HK-2 (cell line): ENCODE measurements around the gene MYBPHL.
A peak's percentile ranks its signal among the peaks of the same experiment; 100 is the strongest.

ENCODE experiments used
- DNase-seq: peaks from one replicate; pipeline ENCODE4 v3.0.0-alpha.2; 2018; ENCODE audit not compliant: unreplicated experiment

Gene MYBPHL

DNA sequence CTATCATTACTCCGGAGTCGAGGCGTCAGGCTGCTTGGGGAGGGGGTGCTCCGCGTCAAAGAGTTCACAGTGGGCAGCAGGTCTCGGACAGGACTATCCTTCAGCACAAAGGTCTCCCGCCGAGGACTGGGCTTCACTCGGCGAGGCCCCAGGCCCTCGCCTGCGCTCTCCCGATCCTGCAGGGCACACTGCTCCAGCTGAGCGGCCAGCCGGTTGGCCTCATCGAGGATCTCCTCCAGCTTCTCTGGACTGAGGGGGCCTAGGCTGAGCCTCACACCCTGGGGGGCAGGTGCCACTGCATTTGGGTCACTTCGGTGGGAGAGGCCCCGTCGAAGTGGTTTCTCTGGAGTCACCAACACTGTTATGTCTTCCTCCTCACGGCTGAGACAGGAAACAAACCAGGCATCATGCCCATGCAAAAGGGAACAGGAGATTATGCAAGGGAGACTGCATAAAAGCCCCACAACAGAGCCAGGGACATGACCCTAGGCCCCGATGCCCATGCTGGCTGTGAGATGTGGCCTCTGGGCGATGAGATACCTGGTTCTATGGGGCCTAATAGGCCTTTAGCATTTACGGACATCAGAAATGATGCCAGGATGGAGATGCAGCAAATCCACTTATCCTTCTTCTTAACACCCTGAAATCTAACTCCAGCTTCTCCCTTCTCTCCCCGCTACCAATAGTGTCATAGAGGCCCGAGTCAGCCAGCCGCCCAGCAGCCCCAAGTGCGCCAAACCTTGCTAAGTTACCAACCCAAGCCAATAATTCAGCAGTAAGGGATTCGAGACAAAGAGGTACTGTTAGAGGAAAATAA is 24.9 kb downstream of the MYBPHL start:
- DNase-seq: no peak

DNA sequence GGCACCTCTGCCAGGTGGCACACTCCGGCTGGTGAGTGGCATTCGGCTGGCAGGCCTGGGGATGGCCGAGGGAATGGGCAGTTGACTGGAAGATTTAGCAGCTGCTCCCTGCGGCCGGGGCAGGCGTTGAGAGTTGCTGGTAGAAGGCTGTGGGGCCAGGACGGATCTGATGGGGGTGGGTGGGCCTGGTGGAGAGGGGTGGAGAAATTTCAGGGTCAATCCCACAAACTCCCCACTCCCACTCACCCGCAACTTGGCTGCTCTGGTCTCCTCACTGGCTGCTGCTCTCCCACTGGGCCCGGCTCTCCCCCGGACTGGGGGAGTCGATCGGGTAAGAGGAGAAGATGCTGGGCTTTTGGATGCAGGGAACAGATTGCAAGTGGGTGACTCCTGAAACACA is 25.9 kb downstream of the MYBPHL start:
- no peak for DNase-seq

DNA sequence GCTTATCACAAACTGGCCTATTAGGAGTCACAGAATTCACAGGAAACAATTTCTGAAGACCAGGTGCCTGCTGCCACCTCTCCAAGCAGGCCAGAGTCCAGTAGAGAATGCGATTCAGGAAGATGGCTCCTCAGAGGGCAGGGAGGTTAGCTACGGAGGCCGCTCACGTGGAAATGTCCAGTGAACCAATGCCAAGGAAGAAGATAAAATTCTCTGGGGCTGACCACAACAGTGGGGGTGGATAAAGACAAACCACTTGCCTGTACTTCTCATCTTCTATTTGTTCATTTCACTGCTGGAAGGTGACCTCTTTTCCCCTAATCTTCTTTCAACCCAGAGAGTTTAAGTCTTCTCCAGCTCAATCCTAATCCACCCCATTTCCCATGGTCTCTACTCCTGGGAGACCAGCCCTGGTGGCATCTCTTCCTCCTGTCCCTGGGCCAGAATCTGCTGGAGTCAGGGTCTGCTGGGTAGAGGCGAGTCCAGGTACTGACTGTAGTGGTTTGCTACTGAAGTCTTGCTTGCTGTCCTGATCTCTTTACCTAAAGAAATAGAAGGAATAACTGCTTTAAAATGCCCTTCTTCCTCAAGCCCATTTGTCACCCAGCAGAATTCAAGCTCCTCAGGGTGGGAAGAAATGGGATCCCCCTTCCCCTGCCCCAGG is 27.1 kb downstream of the MYBPHL start:
- DNase-seq: no peak

DNA sequence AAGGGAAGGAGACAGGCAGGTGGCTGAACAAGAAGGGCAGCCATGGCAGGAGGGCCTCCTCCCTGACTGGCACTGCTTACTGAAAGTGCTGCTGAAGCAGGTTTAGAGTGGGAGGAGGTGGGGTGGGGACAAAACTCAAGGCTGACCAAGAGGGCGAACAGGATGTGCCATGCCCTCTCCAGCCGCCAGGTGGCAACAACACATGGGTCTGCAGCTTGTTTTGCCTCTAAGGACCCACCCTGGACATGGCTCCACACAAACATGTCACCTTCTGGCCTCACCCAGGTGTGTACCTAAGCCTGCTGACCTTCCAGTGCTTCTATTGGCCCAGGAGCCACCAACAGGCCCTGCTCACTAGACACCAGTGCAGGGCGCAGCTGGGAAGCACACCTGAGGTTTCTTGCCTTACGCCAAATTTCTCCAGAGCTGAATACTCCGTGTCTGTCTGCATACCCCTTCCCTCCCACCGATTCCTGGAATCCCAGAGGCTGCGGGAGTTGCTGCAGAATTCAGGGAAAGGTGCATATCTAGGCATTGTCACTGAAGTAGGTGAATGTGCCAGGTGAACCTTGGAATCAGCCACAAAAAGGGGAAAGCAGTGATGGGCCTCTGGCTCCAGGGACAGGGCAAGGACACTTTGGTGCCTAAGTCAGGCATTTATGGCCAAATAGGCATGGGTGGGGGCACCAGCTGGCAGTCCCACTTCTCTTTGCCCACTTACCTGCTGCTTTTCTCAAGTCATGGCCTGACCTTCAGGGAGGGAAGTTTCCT is 29.2 kb downstream of the MYBPHL start:
- DNase-seq: peak; percentile 76

DNA sequence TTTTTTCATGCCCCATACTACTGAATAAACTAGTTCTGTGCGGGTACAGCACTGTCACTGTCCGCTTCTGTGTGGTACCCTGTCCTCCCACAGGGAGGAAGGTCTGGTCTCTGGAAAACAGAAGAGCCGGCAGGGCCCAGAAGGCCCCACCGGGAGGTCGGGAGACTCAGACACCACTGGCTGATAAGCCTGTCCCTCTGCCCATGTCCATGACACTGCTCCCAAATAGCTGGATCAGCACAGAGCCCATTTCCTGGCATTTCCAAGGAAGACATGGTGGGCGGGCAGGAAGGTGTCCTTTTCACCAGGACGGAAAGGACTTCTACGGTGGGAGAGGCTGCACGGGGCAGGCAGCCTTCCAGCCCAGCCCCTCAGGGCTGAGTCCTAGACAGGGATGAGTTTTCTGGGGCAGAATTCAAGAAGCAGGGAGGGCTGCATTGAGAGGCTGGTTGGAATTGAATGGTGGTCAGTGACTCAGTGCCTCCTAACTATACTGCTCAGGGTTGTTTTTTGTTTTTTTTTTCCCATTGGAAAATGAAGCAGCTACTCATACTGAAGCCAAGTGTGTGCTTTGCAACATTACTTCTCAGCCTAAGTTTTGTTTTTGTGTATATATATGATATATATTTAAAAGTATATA is 31.0 kb downstream of the MYBPHL start:
- DNase-seq: no peak

DNA sequence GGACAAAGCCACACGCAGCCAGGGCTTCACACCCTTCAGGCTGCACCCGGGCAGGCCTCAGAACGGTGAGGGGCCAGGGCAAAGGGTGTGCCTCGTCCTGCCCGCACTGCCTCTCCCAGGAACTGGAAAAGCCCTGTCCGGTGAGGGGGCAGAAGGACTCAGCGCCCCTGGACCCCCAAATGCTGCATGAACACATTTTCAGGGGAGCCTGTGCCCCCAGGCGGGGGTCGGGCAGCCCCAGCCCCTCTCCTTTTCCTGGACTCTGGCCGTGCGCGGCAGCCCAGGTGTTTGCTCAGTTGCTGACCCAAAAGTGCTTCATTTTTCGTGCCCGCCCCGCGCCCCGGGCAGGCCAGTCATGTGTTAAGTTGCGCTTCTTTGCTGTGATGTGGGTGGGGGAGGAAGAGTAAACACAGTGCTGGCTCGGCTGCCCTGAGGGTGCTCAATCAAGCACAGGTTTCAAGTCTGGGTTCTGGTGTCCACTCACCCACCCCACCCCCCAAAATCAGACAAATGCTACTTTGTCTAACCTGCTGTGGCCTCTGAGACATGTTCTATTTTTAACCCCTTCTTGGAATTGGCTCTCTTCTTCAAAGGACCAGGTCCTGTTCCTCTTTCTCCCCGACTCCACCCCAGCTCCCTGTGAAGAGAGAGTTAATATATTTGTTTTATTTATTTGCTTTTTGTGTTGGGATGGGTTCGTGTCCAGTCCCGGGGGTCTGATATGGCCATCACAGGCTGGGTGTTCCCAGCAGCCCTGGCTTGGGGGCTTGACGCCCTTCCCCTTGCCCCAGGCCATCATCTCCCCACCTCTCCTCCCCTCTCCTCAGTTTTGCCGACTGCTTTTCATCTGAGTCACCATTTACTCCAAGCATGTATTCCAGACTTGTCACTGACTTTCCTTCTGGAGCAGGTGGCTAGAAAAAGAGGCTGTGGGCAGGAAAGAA is 32.0 kb downstream of the MYBPHL start:
- DNase-seq: peak; percentile 65

DNA sequence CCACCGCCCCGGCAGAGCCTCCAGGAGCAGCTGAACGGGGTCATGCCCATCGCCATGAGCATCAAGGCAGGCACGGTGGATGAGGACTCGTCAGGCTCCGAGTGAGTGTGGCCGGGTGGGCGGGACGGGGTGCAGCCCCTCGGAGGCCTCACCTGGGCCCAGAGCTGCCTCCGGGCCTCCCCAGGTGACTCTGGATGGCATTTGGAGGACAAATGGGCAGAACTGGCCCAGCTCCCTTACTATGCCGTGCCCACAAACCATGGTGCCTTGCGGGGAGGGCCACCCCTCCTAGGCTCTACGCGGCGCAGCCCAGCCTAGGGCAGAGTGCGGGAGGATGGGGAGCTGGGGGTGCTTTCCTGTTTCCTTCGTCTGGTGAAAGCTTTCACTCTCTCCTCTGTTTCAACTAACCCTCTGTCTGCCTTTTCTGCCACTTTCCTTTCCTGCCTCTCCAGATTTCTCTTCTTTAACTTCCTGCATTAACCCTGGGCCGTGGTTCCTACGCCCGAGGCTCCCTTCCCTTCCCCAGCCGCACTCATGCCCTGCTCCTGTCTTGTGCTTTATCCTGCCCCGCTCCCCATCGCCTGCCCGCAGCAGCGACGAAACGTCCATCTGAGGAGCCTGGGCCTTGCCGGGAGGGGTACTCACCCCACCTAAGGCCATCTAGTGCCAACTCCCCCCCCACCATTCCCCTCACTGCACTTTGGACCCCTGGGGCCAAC is 33.1 kb downstream of the MYBPHL start:
- no peak for DNase-seq

DNA sequence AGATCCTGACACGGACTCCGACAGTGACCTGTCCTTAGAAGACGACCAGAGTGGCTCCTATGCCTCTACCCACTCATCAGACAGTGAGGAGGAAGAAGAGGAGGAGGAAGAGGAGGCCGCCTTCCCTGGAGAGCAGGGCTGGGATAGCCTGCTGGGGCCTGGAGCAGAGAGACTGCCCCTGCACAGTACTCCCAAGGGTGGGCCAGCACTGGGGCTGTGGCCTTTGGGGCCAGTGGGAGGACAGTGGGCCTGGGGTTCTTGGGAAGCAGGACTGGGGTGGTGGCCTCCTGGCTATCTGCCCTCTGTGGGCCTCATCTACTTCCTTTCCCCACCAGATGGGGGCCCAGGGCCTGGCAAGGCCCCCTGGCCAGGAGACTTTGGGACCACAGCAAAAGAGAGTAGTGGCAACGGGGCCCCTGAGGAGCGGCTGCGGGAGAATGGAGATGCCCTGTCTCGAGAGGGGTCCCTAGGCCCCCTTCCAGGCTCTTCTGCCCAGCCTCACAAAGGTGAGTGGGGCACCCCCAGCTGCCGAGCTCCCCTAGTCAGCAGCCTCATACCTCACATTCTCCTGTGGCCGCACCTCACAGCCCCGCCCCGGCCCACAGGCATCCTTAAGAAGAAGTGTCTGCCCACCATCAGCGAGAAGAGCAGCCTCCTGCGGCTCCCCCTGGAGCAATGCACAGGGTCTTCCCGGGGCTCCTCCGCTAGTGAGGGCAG is 33.8 kb downstream of the MYBPHL start:
- no peak for DNase-seq

DNA sequence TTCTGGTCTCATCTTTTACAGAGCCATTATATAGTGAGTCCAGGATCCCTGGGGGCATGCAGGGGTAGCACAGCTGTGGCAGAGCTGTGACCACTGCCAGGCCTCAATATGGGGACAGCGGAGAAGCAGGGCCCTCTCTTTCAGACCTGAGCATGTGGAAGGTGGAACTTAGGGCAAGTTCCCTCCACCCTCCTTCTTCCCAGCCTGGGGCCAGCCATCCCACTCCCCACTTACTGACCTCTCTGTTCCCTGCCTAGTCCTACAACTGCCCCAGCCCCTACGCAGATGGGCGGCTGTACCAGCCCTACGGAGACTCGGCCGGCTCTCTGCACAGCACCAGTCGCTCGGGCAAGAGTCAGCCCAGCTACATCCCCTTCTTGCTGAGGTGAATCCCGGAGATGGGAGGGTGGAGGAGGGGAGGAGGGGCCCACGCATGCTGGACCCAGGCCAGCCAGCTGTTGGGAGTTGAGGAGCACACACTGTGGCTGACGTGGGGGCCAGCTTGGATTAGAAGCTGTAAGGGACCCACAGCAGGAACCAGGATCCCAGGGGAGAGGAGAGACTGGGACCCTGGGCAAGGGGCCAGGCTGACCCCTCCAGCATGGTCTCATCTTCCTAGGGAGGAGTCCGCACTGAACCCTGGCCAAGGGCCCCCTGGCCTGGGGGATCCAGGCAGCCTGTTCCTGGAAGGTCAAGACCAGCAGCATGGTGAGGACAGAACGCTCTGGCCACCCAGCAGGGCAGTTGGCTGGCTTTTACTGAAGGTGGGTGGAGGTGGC is 34.6 kb downstream of the MYBPHL start:
- no peak for DNase-seq

DNA sequence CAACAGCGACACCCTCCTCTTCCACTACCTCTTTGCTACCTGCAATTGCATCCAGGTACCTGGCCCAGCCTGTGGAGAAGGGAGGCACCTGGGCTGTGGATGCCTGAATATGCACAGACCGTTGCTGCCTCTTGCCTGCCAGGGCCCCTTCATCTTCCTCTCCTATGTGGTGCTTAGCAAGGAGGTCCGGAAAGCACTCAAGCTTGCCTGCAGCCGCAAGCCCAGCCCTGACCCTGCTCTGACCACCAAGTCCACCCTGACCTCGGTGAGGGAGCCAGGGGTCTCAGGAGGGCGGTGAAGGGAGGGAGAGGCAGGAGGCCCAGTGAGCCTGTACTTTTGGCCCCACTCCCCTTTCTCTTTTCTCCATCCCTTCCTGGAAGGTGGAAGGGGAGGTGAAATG is 35.4 kb downstream of the MYBPHL start:
- no peak for DNase-seq

DNA sequence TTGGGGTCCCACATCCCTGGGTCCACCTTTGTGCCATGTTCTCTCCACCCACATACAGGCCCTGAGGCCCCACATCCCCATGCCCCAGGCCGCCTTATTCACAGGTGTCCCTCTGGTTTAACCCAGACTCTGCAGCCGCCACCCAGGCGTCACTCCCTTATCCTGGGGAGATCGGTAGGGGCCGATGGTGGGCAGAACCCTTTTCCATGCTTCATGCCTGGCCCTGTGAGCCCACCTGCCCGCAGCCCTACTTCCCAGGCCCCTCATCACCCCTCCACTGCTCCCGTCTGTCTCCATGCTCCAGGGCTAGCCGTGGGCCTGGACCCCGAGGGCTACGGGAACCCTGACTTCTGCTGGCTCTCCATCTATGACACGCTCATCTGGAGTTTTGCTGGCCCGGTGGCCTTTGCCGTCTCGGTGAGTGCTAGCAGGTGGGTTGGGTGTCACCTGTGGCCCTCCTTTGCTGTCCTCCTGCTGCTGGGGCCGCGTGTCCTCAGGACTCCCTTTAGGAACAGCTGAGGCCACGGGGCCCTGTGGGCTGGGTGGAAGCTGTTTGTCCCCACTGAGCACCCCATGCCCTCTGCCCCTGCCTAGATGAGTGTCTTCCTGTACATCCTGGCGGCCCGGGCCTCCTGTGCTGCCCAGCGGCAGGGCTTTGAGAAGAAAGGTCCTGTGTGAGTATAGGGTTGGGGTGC is 36.0 kb downstream of the MYBPHL start:
- DNase-seq: no peak

DNA sequence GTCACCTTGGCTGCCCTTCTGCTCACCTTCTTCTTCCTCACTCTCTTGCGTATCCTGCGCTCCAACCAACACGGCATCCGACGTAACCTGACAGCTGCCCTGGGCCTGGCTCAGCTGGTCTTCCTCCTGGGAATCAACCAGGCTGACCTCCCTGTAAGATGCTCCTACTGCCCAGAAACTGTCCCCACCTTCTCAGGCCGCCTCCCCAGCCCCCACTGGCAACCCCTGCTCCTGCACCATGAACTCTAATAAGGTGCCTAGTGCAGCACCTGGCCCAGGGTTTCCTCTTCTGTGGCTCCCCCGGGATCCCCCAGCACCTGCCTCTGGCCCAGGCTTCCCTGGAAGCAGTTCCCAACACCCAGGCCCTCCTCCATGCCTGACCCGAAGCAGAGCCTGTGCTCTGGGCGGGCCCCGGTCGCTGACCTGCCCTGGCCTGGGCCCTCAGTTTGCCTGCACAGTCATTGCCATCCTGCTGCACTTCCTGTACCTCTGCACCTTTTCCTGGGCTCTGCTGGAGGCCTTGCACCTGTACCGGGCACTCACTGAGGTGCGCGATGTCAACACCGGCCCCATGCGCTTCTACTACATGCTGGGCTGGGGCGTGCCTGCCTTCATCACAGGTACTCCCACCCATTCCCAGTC is 36.7 kb downstream of the MYBPHL start:
- DNase-seq: no peak

DNA sequence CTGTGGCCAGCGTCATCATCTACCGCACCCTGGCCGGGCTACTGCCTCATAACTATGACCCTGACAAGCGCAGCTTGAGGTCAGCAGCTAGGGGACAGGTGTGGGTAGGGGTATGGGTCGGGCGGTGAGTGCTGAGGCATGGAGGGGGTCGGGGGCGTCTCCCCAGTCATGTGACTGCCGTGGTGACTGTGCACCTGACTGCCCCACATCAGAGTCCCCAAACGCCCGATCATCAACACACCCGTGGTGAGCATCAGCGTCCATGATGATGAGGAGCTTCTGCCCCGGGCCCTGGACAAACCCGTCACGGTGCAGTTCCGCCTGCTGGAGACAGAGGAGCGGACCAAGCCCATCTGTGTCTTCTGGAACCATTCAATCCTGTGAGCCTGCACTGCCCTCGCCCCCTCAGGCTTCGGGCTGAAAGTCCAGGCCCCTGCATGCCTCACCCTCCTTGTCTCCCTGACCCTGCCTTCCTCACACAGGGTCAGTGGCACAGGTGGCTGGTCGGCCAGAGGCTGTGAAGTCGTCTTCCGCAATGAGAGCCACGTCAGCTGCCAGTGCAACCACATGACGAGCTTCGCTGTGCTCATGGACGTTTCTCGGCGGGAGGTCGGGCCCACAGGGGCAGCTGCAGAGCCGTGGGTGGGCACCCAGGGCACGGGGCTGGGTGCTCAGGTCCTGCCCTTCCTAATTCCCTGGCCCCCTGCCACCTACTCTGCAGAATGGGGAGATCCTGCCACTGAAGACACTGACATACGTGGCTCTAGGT is 37.4 kb downstream of the MYBPHL start:
- DNase-seq: no peak

DNA sequence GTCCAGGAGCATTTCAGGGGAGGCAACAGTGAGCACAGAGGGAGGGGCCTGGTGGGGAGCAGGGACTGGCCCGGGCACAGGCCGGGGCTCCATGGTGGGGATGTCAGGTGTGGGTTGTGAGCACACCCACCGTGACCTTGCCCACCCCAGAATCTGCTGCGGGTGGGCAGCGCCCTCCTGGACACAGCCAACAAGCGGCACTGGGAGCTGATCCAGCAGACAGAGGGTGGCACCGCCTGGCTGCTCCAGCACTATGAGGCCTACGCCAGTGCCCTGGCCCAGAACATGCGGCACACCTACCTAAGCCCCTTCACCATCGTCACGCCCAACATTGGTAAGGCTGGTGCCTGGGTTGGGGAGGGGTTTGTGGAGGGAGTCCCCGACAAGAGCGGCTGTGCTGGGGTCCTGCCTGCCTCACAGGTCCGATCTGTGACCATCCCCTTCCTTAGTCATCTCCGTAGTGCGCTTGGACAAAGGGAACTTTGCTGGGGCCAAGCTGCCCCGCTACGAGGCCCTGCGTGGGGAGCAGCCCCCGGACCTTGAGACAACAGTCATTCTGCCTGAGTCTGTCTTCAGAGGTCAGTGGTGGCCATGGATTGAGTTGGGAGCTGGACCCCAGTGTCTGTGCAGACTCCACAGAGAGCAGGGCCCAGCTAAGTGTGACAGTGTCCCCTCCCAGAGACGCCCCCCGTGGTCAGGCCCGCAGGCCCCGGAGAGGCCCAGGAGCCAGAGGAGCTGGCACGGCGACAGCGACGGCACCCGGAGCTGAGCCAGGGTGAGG is 38.2 kb downstream of the MYBPHL start:
- no peak for DNase-seq

DNA sequence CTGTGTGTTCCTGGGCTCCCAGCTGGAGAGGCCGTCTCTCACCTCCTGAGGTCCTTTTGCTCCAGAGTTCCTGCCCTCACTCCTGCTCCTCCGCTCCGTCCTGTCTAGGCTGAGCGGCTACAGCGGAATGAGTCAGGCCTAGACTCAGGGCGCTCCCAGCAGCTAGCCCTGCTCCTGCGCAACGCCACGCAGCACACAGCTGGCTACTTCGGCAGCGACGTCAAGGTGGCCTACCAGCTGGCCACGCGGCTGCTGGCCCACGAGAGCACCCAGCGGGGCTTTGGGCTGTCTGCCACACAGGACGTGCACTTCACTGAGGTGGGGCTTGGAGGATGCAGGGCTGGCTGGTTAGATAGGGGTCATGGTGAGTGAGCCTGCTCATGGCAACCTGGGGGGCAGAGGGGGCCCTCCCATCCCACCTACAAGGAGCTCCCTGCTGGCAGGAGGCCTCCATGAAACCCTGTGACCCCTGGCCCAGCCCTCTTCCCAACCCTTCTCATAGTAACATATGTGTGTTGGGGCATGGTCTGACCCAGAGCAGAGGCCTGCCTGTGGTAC is 39.0 kb downstream of the MYBPHL start:
- no peak for DNase-seq

DNA sequence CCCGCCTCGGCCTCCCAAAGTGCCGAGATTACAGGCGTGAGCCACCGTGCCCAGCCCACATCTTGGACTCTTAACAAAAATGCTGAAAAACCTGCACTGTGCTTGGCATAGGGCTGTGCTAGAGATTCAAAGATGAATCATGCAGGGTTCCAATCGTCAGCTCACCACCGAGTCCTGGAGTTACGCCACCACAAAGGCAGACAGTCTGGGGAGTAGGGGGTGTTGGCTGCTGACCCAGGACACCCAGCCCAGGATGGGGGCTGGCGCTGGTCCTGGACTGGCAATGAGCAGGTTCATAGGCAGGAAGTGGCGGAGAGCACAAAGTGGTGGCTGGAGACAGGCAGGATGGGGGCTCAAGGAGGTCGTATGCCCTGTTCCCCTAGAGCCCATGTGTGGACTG is 39.8 kb downstream of the MYBPHL start:
- no peak for DNase-seq
